IMR-90 (cell line): ENCODE results near the gene CHMP4B. TPM values are rescaled to one million over a fixed set of nuclear protein-coding genes. Genes with fewer than 3 reads are reported as not detected.

ENCODE experiments used
- ATAC-seq: fragments of 200-7000 bp; cut with Tn5 transposase; 2 replicates; pipeline ENCODE4 v1.9.1; 2020; ENCODE audit warnings: low read depth, mild to moderate bottlenecking, moderate library complexity
- BruUV-seq: library from RNA; stranded (reverse); fragments of 400-500 nt; replicated peaks from 2 replicates; lab custom pipeline; 2021; lab: Mats Ljungman, UMichigan
- CTCF ChIA-PET: fragments of 300-600 bp; formaldehyde crosslinking; extraction: SDS; loops from one replicate; lab custom pipeline; 2021; ENCODE audit warnings: antibody characterized with exemption; lab: Yijun Ruan, JAX
- POLR2A ChIA-PET: fragments of 300-600 bp; sonication (Branson Sonifier 250); formaldehyde crosslinking; loops from one replicate; lab custom pipeline; 2022; ENCODE audit warnings: antibody characterized with exemption; ENCODE audit not compliant: unreplicated experiment; lab: Charles Lee
- DNase-seq: peaks from one replicate; pipeline ENCODE4 v3.0.0; 2013
- H2AFZ ChIP-seq: replicated peaks from 2 replicates; pipeline ENCODE3; 2013; ENCODE audit warnings: low read length, mild to moderate bottlenecking; ENCODE audit not compliant: poor library complexity
- H2AK5ac ChIP-seq: 2 replicates; pipeline ENCODE4 v1.6.1; 2013; ENCODE audit warnings: low read depth, low read length, inconsistent platforms
- H2AK9ac ChIP-seq: replicated peaks from 2 replicates; pipeline ENCODE3; 2013; ENCODE audit warnings: mild to moderate bottlenecking, low read depth, low read length, moderate library complexity; ENCODE audit not compliant: poor library complexity
- H2BK120ac ChIP-seq: 2 replicates; pipeline ENCODE4 v1.6.1; 2013; ENCODE audit warnings: low read depth, low read length, inconsistent platforms
- H2BK15ac ChIP-seq: 3 replicates; pipeline ENCODE4 v1.6.1; 2013; ENCODE audit warnings: low read depth, low read length, inconsistent platforms
- H2BK20ac ChIP-seq: 2 replicates; pipeline ENCODE4 v1.6.1; 2013; ENCODE audit warnings: low read depth, mild to moderate bottlenecking, inconsistent platforms, low read length, moderate library complexity
- H2BK5ac ChIP-seq: 2 replicates; pipeline ENCODE4 v1.6.1; 2013; ENCODE audit warnings: mild to moderate bottlenecking, low read depth, low read length, inconsistent platforms; ENCODE audit not compliant: poor library complexity, severe bottlenecking
- H3K14ac ChIP-seq: replicated peaks from 2 replicates; pipeline ENCODE4 v1.6.1; 2013; ENCODE audit warnings: low read depth, low read length, inconsistent platforms
- H3K18ac ChIP-seq: 2 replicates; pipeline ENCODE4 v1.6.1; 2013; ENCODE audit warnings: low read depth, low read length, control low read depth
- H3K23ac ChIP-seq: 2 replicates; pipeline ENCODE4 v1.6.1; 2013; ENCODE audit warnings: low read depth, low read length, inconsistent platforms
- H3K27ac ChIP-seq: 2 replicates; pipeline ENCODE4 v1.5.1; 2013; ENCODE audit warnings: mild to moderate bottlenecking, control low read depth, low read length; ENCODE audit not compliant: insufficient read depth
- H3K27me3 ChIP-seq: 2 replicates; pipeline ENCODE4 v1.6.1; 2013; ENCODE audit warnings: low read length; ENCODE audit not compliant: control insufficient read depth, insufficient read depth
- H3K36me3 ChIP-seq: 2 replicates; pipeline ENCODE4 v1.6.1; 2013; ENCODE audit warnings: low read length, mixed read lengths; ENCODE audit not compliant: control insufficient read depth, insufficient read depth
- H3K4ac ChIP-seq: 2 replicates; pipeline ENCODE4 v1.6.1; 2013; ENCODE audit warnings: low read depth, low read length, inconsistent platforms
- H3K4me1 ChIP-seq: 2 replicates; pipeline ENCODE4 v1.6.1; 2013; ENCODE audit warnings: low read length, mixed read lengths; ENCODE audit not compliant: control insufficient read depth, insufficient read depth
- H3K4me2 ChIP-seq: 2 replicates; pipeline ENCODE4 v1.6.1; 2013; ENCODE audit warnings: low read depth, mild to moderate bottlenecking, control low read depth, low read length, moderate library complexity
- H3K4me3 ChIP-seq: 2 replicates; pipeline ENCODE4 v1.5.1; 2013; ENCODE audit warnings: low read depth, mild to moderate bottlenecking, control low read depth, low read length, moderate library complexity; ENCODE audit not compliant: insufficient read depth
- H3K56ac ChIP-seq: 2 replicates; pipeline ENCODE4 v1.6.1; 2013; ENCODE audit warnings: low read length, inconsistent platforms; ENCODE audit not compliant: insufficient read depth; ENCODE audit errors: extremely low read depth
- H3K79me1 ChIP-seq, 2 experiments: 2 replicates each; pipeline ENCODE4 v1.6.1; 2013; ENCODE audit warnings: low read length in 2 of 2, inconsistent platforms in 1 of 2, low read depth in 1 of 2
- H3K9ac ChIP-seq: 2 replicates; pipeline ENCODE4 v1.6.1; 2013; ENCODE audit warnings: low read depth, low read length, control low read depth
- H3K9me1 ChIP-seq: 2 replicates; pipeline ENCODE4 v1.6.1; 2013; ENCODE audit warnings: low read length, inconsistent platforms; ENCODE audit not compliant: insufficient read depth
- H3K9me3 ChIP-seq: 2 replicates; pipeline ENCODE4 v1.6.1; 2013; ENCODE audit warnings: low read length; ENCODE audit not compliant: control insufficient read depth, insufficient read depth
- H4K20me1 ChIP-seq: 2 replicates; pipeline ENCODE4 v1.6.1; 2013; ENCODE audit warnings: low read length, inconsistent platforms; ENCODE audit not compliant: insufficient read depth
- H4K5ac ChIP-seq: 2 replicates; pipeline ENCODE4 v1.6.1; 2013; ENCODE audit warnings: mild to moderate bottlenecking, low read depth, low read length, control low read depth
- H4K8ac ChIP-seq, 2 experiments: 2 replicates each; pipeline ENCODE4 v1.6.1; 2013; ENCODE audit warnings: low read depth in 2 of 2, low read length in 2 of 2, control low read depth in 1 of 2, inconsistent platforms in 1 of 2
- H4K91ac ChIP-seq: 2 replicates; pipeline ENCODE4 v1.6.1; 2013; ENCODE audit warnings: low read depth, low read length, inconsistent platforms; ENCODE audit not compliant: insufficient read depth
- BHLHE40 ChIP-seq: fragments of 150-350 bp; IDR thresholded peaks from 2 replicates; pipeline ENCODE4 v1.6.1; 2016; ENCODE audit warnings: mild to moderate bottlenecking, low read depth, low read length
- CHD1 ChIP-seq: IDR thresholded peaks from 2 replicates; pipeline ENCODE4 v1.6.1; 2012; ENCODE audit warnings: low read depth, low read length, improper control_type of control experiment
- CTCF ChIP-seq: conservative IDR thresholded peaks from 2 replicates; pipeline ENCODE4 v1.5.1; 2012; ENCODE audit warnings: mild to moderate bottlenecking, low read depth, low read length, improper control_type of control experiment
- ELK1 ChIP-seq: fragments of 150-350 bp; IDR thresholded peaks from 2 replicates; pipeline ENCODE4 v1.6.1; 2016; ENCODE audit warnings: low read depth, mild to moderate bottlenecking, low read length, moderate library complexity, borderline replicate concordance
- FOS ChIP-seq: fragments of 150-350 bp; IDR thresholded peaks from 2 replicates; pipeline ENCODE4 v1.6.1; 2016; ENCODE audit warnings: low read depth, low read length
- MAFK ChIP-seq: IDR thresholded peaks from 2 replicates; pipeline ENCODE4 v1.6.1; 2012; ENCODE audit warnings: low read depth, low read length, improper control_type of control experiment
- MAZ ChIP-seq: IDR thresholded peaks from 2 replicates; pipeline ENCODE4 v1.6.1; 2012; ENCODE audit warnings: low read depth, mild to moderate bottlenecking, low read length, improper control_type of control experiment, moderate library complexity, borderline replicate concordance
- NFE2L2 ChIP-seq: fragments of 150-350 bp; IDR thresholded peaks from 2 replicates; pipeline ENCODE4 v1.6.1; 2016; ENCODE audit warnings: low read depth, mild to moderate bottlenecking, low read length
- POLR2A ChIP-seq: IDR thresholded peaks from 2 replicates; pipeline ENCODE4 v1.6.1; 2012; ENCODE audit warnings: mild to moderate bottlenecking, low read depth, low read length
- RAD21 ChIP-seq: IDR thresholded peaks from 2 replicates; pipeline ENCODE4 v1.6.1; 2012; ENCODE audit warnings: low read length, improper control_type of control experiment
- RCOR1 ChIP-seq: IDR thresholded peaks from 2 replicates; pipeline ENCODE4 v1.6.1; 2012; ENCODE audit warnings: mild to moderate bottlenecking, low read length, improper control_type of control experiment; ENCODE audit not compliant: insufficient replicate concordance
- RFX5 ChIP-seq: IDR thresholded peaks from 2 replicates; pipeline ENCODE4 v1.8.0; 2012; ENCODE audit warnings: low read depth, mild to moderate bottlenecking, low read length, moderate library complexity
- SMC3 ChIP-seq: fragments of 150-350 bp; IDR thresholded peaks from 2 replicates; pipeline ENCODE4 v1.6.1; 2016; ENCODE audit warnings: low read depth, mild to moderate bottlenecking, antibody characterized with exemption, low read length, moderate library complexity
- USF2 ChIP-seq: fragments of 150-350 bp; IDR thresholded peaks from 2 replicates; pipeline ENCODE4 v1.6.1; 2017; ENCODE audit warnings: mild to moderate bottlenecking, antibody characterized with exemption, low read length, low read depth
- WGBS, 2 experiments: methylation state at CpG; one replicate each; pipeline versions ENCODE4 v1.1.5 to v1.1.7; 2013; ENCODE audit warnings: missing lambda C conversion rate in 2 of 2; ENCODE audit not compliant: insufficient read length in 1 of 2; ENCODE audit errors: extremely low coverage in 2 of 2; 5-methylcytosine and 5-hydroxymethylcytosine counted together
- dilution Hi-C: fragments of 300-500 bp; cut with HindIII; formaldehyde crosslinking; loops from one replicate; pipeline ENCODE4 v1.14.3; 2018; ENCODE audit warnings: low sequenced_read_pairs; ENCODE audit not compliant: unreplicated experiment
- in situ Hi-C: fragments of 300-500 bp; cut with MboI; formaldehyde crosslinking; loops from 3 replicates; pipeline ENCODE4 v1.14.3; 2019; ENCODE audit warnings: low sequenced_read_pairs, inconsistent platforms, mixed read lengths
- intact Hi-C: fragments of 100-400 bp; cut with micrococcal nuclease; formaldehyde crosslinking; loops from 2 replicates; pipeline ENCODE4 v1.10.0; 2022
- polyA plus RNA-seq, 3 experiments: library from polyadenylated mRNA; depleted of rRNA; stranded (reverse); fragments of >200 nt; gene quantifications; 2 replicates each; pipeline ENCODE4 v1.2.3, GENCODE V29; 2012; ENCODE audit warnings: low replicate concordance in 1 of 3
- total RNA-seq: library from RNA; depleted of rRNA; stranded (reverse); fragments of >200 nt; gene quantifications from 2 replicates; pipeline ENCODE4 v1.2.3, GENCODE V29; 2012

Gene CHMP4B
- total and polyA plus RNA-seq, 2 of the 4 experiments (the other 2 are of a cell fraction) = 30.3 to 94.8 TPM

GRCh38 chr20:33825340-33826269 lies 14.5 kb downstream of the CHMP4B start:
- no peak overlapping the region for H2BK20ac ChIP-seq
- peaks cover 53 to 91% of the 10 kb centered on the region in 2 experiments for H3K79me1 ChIP-seq
- H3K4me2 ChIP-seq = no peak overlapping the region; the same call in 1 of the 2 replicates
- no peak overlapping the region for H2AK9ac ChIP-seq
- H2AFZ ChIP-seq = no peak overlapping the region
- dilution Hi-C loops (no loop called here), in situ Hi-C loops (no loop called here), intact Hi-C loops (no loop called here)
- H3K18ac ChIP-seq = no peak overlapping the region
- no peak overlapping the region for H3K4me3 ChIP-seq
- H3K4ac ChIP-seq = no peak overlapping the region
- no peak overlapping the region for H2BK120ac ChIP-seq
- H3K9me1 ChIP-seq = peaks cover 52% of the 10 kb centered on the region
- ChIA-PET CTCF (interaction anchor here (1.1 kb wide), 1 partner anchor 8 kb away, joined by 3 read pairs; no protein-coding TSS in a partner anchor), POLR2A (no interaction called here)
- no peak overlapping the region for H2BK15ac ChIP-seq
- no peaks in the 10 kb centered on the region for H3K9me3 ChIP-seq
- peaks cover 97% of the 10 kb centered on the region for H4K20me1 ChIP-seq
- no peak overlapping the region for H2BK5ac ChIP-seq
- H3K23ac ChIP-seq = peak overlapping the region; percentile 40; the same call in 1 of the 2 replicates
- no peak overlapping the region for H3K14ac ChIP-seq
- 100% methylated on average over 1 of the region's 3 CpGs; no CpG with 5 or more reads in 1 of the 2 experiments for WGBS, 2 experiments
- no peaks in the 10 kb centered on the region for H3K27me3 ChIP-seq
- ATAC-seq (no peak), DNase-seq (no peak)
- H3K9ac ChIP-seq = no peak overlapping the region
- peaks cover 25% of the 10 kb centered on the region for H3K4me1 ChIP-seq
- BruUV-seq = no TSS peak
- no peak overlapping the region for H4K8ac ChIP-seq
- H2AK5ac ChIP-seq = no peak overlapping the region
- H4K5ac ChIP-seq = no peak overlapping the region
- H3K27ac ChIP-seq = no peak overlapping the region
- H4K91ac ChIP-seq = no peak overlapping the region
- H3K36me3 ChIP-seq = peaks cover 3% of the 10 kb centered on the region; the same call in 1 of the 2 replicates
- no peak overlapping the region for H3K56ac ChIP-seq
- no peak for TF ChIP-seq RCOR1
- TF ChIP-seq FOS = no peak
- no peak for TF ChIP-seq CTCF
- no peak for TF ChIP-seq BHLHE40
- TF ChIP-seq MAFK = no peak
- TF ChIP-seq POLR2A = no peak
- no peak for TF ChIP-seq SMC3
- TF ChIP-seq RAD21 = no peak
- TF ChIP-seq MAZ = no peak
- no peak for TF ChIP-seq NFE2L2
- TF ChIP-seq CHD1 = no peak
- TF ChIP-seq ELK1 = no peak
- TF ChIP-seq RFX5 = no peak
- TF ChIP-seq USF2 = no peak
